Measurements from ENCODE around the gene SSH2.
"Not testable (repeated sequence)": the region's sequence is repeated elsewhere in the genome, so short reads cannot be mapped to it uniquely, and the experiment has no call there.

Gene SSH2

GRCh38 chr17:29683481-29683880, 246.5 kb downstream of the SSH2 start:
- TF ChIP-seq, protein P1, sequence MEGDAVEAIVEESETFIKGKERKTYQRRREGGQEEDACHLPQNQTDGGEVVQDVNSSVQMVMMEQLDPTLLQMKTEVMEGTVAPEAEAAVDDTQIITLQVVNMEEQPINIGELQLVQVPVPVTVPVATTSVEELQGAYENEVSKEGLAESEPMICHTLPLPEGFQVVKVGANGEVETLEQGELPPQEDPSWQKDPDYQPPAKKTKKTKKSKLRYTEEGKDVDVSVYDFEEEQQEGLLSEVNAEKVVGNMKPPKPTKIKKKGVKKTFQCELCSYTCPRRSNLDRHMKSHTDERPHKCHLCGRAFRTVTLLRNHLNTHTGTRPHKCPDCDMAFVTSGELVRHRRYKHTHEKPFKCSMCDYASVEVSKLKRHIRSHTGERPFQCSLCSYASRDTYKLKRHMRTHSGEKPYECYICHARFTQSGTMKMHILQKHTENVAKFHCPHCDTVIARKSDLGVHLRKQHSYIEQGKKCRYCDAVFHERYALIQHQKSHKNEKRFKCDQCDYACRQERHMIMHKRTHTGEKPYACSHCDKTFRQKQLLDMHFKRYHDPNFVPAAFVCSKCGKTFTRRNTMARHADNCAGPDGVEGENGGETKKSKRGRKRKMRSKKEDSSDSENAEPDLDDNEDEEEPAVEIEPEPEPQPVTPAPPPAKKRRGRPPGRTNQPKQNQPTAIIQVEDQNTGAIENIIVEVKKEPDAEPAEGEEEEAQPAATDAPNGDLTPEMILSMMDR (conservative IDR thresholded peaks at IDR 0.05; ENCODE audit: low read depth, low read length) = no peak
- H3K4me3 ChIP-seq (ENCODE audit: low read depth, low read length) = no peak overlapping the region
- no peak for DNase-seq (ENCODE audit: low read depth)

DNA sequence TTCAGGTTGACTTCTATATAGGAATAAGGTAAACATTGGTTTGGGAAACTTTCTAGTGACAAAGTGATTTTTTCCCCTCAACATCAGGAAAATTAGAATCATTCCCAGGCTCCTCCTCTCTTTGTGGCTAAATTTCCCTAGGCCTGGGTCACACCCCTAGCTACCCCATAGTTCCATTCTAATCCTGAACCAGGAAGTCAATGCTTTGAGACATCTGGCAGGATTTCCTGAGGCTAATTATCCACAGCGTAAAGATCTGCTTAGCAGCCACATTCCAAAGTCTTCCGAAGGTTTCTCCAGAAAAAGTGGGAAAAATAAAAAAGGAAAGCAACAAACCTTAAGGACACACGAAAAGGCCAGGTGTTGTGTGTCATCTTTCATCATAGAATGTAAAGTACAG, 247.0 kb downstream of the SSH2 start:
- no peak overlapping the region for H3K4me3 ChIP-seq (ENCODE audit: low read depth, low read length)
- no peak for DNase-seq (ENCODE audit: low read depth)
- TF ChIP-seq, protein P1 (conservative IDR thresholded peaks at IDR 0.05; ENCODE audit: low read depth, low read length) = no peak

GRCh38 chr17:29682054-29682453, 248.0 kb downstream of the SSH2 start:
- DNase-seq (ENCODE audit: low read depth) = peak; percentile 43
- TF ChIP-seq, protein P1 (conservative IDR thresholded peaks at IDR 0.05; ENCODE audit: low read depth, low read length) = no peak
- H3K4me3 ChIP-seq (ENCODE audit: low read depth, low read length) = no peak overlapping the region

- no peak for DNase-seq (ENCODE audit: low read depth)
- TF ChIP-seq, protein P1 (conservative IDR thresholded peaks at IDR 0.05; ENCODE audit: low read depth, low read length) = no peak
- no peak overlapping the region for H3K4me3 ChIP-seq (ENCODE audit: low read depth, low read length)
Measured at GRCh38 chr17:29677824-29678223, 252.2 kb downstream of the SSH2 start.

GRCh38 chr17:29677221-29677791, 252.7 kb downstream of the SSH2 start:
- TF ChIP-seq, protein P1 (conservative IDR thresholded peaks at IDR 0.05; ENCODE audit: low read depth, low read length) = no peak
- no peak overlapping the region for H3K4me3 ChIP-seq (ENCODE audit: low read depth, low read length)
- DNase-seq (ENCODE audit: low read depth) = peak; percentile 70

DNA sequence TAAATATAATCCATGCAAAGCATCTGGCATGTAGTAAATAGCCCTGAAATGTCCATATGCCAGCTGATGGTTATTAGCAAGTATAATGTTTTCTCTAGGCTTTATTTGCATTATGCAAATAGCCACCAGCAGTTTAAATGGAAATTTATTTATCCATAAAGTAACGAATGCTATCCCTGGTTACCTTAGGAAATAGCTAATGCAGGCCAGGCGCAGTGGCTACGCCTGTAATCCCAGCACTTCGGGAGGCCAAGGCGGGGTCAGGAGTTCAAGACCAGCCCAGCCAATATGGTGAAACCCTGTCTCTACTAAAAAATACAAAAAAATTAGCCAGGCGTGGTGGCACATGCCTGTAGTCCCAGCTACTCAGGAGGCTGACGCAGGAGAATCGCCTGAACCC, 254.1 kb downstream of the SSH2 start:
- H3K4me3 ChIP-seq (ENCODE audit: low read depth, low read length); DNase-seq (ENCODE audit: low read depth): not testable (repeated sequence)

GRCh38 chr17:29674281-29674680, 255.7 kb downstream of the SSH2 start:
- no peak overlapping the region for H3K4me3 ChIP-seq (ENCODE audit: low read depth, low read length)
- no peak for DNase-seq (ENCODE audit: low read depth)
- TF ChIP-seq, protein P1 (conservative IDR thresholded peaks at IDR 0.05; ENCODE audit: low read depth, low read length) = no peak

All from choroid plexus epithelial cell (primary cell).